HG03378 (cell line): Measurements from ENCODE around the gene ABCC8.

Experiments
- ATAC-seq: cut with Tn5 transposase; IDR thresholded peaks from one replicate; pipeline ENCODE4 v1.9.1; 2021; ENCODE audit warnings: mild to moderate bottlenecking, moderate library complexity; ENCODE audit not compliant: unreplicated experiment

Gene ABCC8

GRCh38 chr11:17476317-17477083, at the start of gene ABCC8:
Gene ABCC8, minus strand, starts transcription at chr11:17476845. Its CDS starts 69 bp downstream, at chr11:17476776.
- no peak for ATAC-seq

- no peak for ATAC-seq
Measured at GRCh38 chr11:17526326-17526725, 49.7 kb upstream of the ABCC8 start.

- no peak for ATAC-seq
Measured at GRCh38 chr11:17525570-17525969, 48.9 kb upstream of the ABCC8 start.

- ATAC-seq = no peak
Measured at GRCh38 chr11:17524221-17524620, 47.6 kb upstream of the ABCC8 start.

GRCh38 chr11:17522655-17523054, 46.0 kb upstream of the ABCC8 start:
- ATAC-seq = no peak

GRCh38 chr11:17521106-17521900, 44.7 kb upstream of the ABCC8 start:
- ATAC-seq = no peak

- ATAC-seq = no peak
Measured at GRCh38 chr11:17519061-17519885, 42.6 kb upstream of the ABCC8 start.

- ATAC-seq = no peak
Measured at GRCh38 chr11:17518366-17518765, 41.7 kb upstream of the ABCC8 start.

- no peak for ATAC-seq
Measured at GRCh38 chr11:17517186-17517585, 40.5 kb upstream of the ABCC8 start.

GRCh38 chr11:17516551-17517150, 40.0 kb upstream of the ABCC8 start:
- ATAC-seq = no peak

- no peak for ATAC-seq
Measured at GRCh38 chr11:17515443-17516176, 39.0 kb upstream of the ABCC8 start.

GRCh38 chr11:17514476-17514875, 37.8 kb upstream of the ABCC8 start:
- ATAC-seq = no peak

GRCh38 chr11:17513853-17514252, 37.2 kb upstream of the ABCC8 start:
- no peak for ATAC-seq

GRCh38 chr11:17512101-17512500, 35.5 kb upstream of the ABCC8 start:
- no peak for ATAC-seq

- ATAC-seq = no peak
Measured at GRCh38 chr11:17511571-17511970, 34.9 kb upstream of the ABCC8 start.

GRCh38 chr11:17510507-17511206, 34.0 kb upstream of the ABCC8 start:
- ATAC-seq = no peak

- ATAC-seq = no peak
Measured at GRCh38 chr11:17508791-17509190, 32.1 kb upstream of the ABCC8 start.

GRCh38 chr11:17508306-17508705, 31.7 kb upstream of the ABCC8 start:
- no peak for ATAC-seq

GRCh38 chr11:17507773-17508172, 31.1 kb upstream of the ABCC8 start:
- ATAC-seq = no peak

- peak; percentile 64 for ATAC-seq
Measured at GRCh38 chr11:17506942-17507341, 30.3 kb upstream of the ABCC8 start.
